Type B pancreatic cell (in vitro differentiated cells): ENCODE data around the gene SLC6A9. TPM values are rescaled to one million over a fixed set of nuclear protein-coding genes. Genes with fewer than 3 reads are reported as not detected.

Source experiments
- DNase-seq: peaks from one replicate; pipeline ENCODE4 v3.0.0; 2021; ENCODE audit warnings: mixed read lengths; ENCODE audit not compliant: unreplicated experiment; ENCODE audit errors: extremely low spot score
- H3K27ac Mint-ChIP-seq: 2 replicates; pipeline ENCODE4 v1.8.0; 2021; ENCODE audit warnings: mild to moderate bottlenecking, mixed read lengths
- H3K27me3 Mint-ChIP-seq: 2 replicates; pipeline ENCODE4 v1.8.0; 2021; ENCODE audit warnings: mixed read lengths
- H3K36me3 Mint-ChIP-seq: 2 replicates; pipeline ENCODE4 v1.8.0; 2021; ENCODE audit warnings: mixed read lengths
- H3K4me1 Mint-ChIP-seq: one replicate; pipeline ENCODE4 v1.8.0; 2021; ENCODE audit warnings: mixed read lengths; ENCODE audit not compliant: unreplicated experiment
- H3K4me3 Mint-ChIP-seq: 2 replicates; pipeline ENCODE4 v1.8.0; 2021; ENCODE audit warnings: mild to moderate bottlenecking, mixed read lengths
- H3K9me3 Mint-ChIP-seq: 2 replicates; pipeline ENCODE4 v1.8.0; 2021; ENCODE audit warnings: mixed read lengths
- total RNA-seq: library from RNA; stranded (reverse); gene quantifications from 2 replicates; pipeline ENCODE4 v1.2.1, GENCODE V29; 2021; ENCODE audit warnings: low replicate concordance
- TF ChIP-seq, protein P1 (sequence below): fragments of 200-600 bp; sonication (generic); conservative IDR thresholded peaks from 2 replicates; pipeline ENCODE4 v1.5.0; 2021; ENCODE audit warnings: antibody characterized with exemption, mild to moderate bottlenecking

Gene SLC6A9
- total RNA-seq, 1 donor from 2014 or later = 21.0 TPM

DNA sequence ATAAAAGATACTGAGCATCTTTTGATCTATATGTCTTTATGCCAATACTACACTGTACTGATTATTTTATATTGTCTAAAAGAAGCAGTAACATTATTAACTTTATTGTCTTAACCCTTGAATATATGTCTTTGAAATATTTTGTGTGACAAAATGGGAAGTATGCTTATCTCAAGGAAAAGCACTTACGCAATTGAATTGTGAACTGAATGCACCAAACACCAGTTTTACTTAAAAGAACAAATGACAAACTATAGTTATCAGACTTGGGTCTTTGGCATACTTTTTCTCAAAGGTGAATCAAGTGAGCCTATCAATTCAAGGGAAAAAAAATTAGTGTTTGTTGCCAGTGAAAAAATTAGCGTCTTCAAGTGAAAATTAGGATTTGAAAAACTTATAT, 9.2 kb upstream of the SLC6A9 start:
- DNase-seq = no peak
- peaks cover 3% of the 10 kb centered on the region for H3K27me3 Mint-ChIP-seq
- TF ChIP-seq, protein P1, sequence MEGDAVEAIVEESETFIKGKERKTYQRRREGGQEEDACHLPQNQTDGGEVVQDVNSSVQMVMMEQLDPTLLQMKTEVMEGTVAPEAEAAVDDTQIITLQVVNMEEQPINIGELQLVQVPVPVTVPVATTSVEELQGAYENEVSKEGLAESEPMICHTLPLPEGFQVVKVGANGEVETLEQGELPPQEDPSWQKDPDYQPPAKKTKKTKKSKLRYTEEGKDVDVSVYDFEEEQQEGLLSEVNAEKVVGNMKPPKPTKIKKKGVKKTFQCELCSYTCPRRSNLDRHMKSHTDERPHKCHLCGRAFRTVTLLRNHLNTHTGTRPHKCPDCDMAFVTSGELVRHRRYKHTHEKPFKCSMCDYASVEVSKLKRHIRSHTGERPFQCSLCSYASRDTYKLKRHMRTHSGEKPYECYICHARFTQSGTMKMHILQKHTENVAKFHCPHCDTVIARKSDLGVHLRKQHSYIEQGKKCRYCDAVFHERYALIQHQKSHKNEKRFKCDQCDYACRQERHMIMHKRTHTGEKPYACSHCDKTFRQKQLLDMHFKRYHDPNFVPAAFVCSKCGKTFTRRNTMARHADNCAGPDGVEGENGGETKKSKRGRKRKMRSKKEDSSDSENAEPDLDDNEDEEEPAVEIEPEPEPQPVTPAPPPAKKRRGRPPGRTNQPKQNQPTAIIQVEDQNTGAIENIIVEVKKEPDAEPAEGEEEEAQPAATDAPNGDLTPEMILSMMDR = no peak
- H3K27ac Mint-ChIP-seq = no peak overlapping the region
- H3K4me1 Mint-ChIP-seq = peaks cover 17% of the 10 kb centered on the region
- no peaks in the 10 kb centered on the region for H3K9me3 Mint-ChIP-seq
- no peak overlapping the region for H3K4me3 Mint-ChIP-seq
- no peaks in the 10 kb centered on the region for H3K36me3 Mint-ChIP-seq

DNA sequence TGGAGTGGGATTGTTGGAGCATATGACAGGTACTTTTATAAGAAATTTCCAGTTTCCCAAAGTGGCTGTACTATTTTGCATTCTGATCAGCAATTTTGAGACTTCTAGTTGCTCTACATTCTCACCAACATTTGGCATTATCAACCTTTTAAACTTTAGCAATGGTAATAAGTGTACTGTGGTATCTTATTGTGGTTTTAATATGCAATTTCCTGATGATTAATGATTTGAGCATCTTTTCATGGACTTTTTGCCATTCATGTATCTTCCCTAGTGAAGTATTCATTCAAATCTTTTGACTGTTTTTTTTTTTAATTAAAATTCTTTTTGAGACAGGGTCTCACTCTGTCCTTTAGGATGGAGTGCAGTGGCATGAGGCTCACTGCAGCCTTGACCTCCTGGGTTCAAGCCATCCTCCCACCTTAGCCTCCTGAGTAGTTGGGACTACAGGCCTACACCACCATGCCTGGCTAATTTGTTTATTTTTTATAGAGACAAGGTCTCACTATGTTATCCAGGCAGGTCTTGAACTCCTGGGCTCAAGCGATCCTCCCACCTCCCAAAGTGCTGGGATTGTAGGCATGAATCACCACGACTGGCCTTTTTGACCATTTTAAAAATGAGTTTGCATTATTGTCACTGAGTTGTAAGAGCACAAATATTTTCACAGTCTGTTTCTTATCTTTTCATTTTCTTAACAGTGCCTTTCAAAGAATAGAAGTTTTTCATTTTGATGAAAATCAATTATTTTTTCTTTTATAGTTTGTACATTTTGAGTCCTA, 7.8 kb upstream of the SLC6A9 start:
- peaks cover 21% of the 10 kb centered on the region for H3K4me1 Mint-ChIP-seq
- TF ChIP-seq, protein P1 = no peak
- no peaks in the 10 kb centered on the region for H3K9me3 Mint-ChIP-seq
- peaks cover 3% of the 10 kb centered on the region for H3K27me3 Mint-ChIP-seq
- H3K36me3 Mint-ChIP-seq = no peaks in the 10 kb centered on the region
- no peak overlapping the region for H3K27ac Mint-ChIP-seq
- no peak for DNase-seq
- no peak overlapping the region for H3K4me3 Mint-ChIP-seq

DNA sequence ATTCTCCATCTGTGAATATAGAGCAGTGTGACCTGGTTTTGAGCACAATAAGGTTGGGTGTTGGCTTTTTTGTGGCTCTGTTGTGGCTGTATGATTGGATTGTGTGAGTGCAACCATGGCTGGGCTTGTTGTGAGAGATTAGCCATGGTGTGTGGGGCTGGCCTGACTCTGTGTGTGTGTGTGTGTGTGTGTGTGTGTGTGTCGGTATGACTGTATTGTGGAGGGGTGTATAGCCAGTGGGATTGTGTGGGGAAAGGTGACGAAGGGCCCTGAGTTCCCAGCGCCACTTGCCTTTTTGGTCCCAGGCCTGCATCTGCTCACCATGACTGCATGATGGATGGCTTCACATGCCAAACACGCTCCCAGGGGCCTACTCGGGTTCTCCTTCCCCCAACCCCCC, 5.9 kb upstream of the SLC6A9 start:
- H3K4me1 Mint-ChIP-seq = peaks cover 35% of the 10 kb centered on the region
- H3K27me3 Mint-ChIP-seq = no peaks in the 10 kb centered on the region
- H3K9me3 Mint-ChIP-seq = no peaks in the 10 kb centered on the region
- no peaks in the 10 kb centered on the region for H3K36me3 Mint-ChIP-seq
- peak overlapping the region; percentile 48 for H3K4me3 Mint-ChIP-seq
- DNase-seq = no peak
- H3K27ac Mint-ChIP-seq = peak overlapping the region; percentile 64
- TF ChIP-seq, protein P1 = no peak

DNA sequence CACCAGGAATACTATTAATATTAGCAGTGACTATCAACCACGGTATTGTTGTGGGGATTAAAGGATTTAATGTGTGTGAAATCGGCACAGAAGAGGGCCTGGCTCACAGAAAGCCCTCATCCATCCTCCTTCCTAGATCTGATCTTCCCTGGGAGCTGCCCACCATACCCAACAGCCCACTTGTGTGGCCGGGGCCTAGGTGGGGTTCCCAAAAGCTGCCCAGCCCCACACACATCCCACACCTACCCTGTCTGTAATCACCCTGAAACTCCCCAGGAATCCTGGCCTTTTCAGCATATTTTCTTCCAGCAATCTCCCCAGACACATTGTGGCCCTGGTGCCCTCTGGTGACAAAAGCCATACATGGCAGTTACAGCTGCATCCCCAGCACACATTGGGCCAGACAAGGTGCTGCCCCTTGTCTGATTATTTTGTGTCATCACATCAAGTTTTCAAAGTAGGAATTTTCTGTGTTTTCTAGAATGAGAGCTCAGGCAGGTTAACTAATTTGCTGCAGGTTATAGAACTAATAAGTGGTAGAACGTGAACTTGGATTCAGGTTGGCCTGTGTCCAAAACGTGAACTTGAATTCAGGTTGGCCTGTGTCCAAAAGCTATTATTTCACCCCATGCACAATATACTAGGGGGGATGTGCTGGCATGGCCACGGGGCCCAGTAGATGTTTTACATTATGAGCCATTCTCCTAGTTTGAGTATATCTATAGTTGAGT, 5.3 kb upstream of the SLC6A9 start:
- peak overlapping the region; percentile 64 for H3K27ac Mint-ChIP-seq
- no peaks in the 10 kb centered on the region for H3K27me3 Mint-ChIP-seq
- no peaks in the 10 kb centered on the region for H3K36me3 Mint-ChIP-seq
- no peak for DNase-seq
- H3K4me3 Mint-ChIP-seq = peak overlapping the region; percentile 48
- no peaks in the 10 kb centered on the region for H3K9me3 Mint-ChIP-seq
- peaks cover 41% of the 10 kb centered on the region for H3K4me1 Mint-ChIP-seq
- TF ChIP-seq, protein P1 = peak; percentile 87

DNA sequence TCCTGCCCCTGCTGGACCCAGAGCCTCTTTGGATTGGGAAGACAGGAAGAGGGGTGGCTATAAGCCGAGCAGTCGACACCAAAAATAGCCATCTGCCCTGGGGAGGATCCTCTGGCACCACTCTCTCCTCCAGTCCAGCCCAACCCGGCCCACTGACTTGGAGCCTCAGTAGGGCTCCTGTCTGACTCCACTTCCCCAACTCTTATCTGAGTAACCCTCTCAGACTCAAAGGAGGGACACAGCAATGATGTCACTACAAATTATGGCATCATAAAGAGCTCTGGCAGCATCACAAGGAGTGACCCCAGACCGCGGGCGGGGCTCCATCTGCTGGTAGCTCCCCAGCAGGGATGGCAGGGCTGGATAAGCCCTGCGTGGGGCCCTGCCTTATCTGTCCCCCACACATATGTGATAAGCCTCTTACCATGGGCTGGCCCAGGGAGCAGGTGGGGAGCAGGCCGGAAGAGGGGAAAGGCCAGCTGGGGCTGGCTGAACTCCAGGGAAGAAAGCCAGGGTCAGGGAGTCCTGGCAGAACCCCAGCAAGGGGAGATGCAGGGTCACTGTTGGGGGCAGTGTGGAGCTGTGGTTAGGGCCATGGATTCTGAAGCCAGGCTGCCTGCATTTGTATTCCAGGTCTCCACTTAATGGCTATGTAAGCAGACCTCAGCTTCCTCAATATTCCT, 4.6 kb upstream of the SLC6A9 start:
- Mint-ChIP-seq H3K36me3 (no peaks in the 10 kb centered on the region), H3K4me3 (no peak overlapping the region), H3K27ac (peak overlapping the region; percentile 45), H3K9me3 (no peaks in the 10 kb centered on the region), H3K27me3 (no peaks in the 10 kb centered on the region), H3K4me1 (peaks cover 43% of the 10 kb centered on the region)
- TF ChIP-seq, protein P1 = no peak
- DNase-seq = no peak
